ENCODE measurements around the gene CCDC69. TPM values are rescaled to one million over a fixed set of nuclear protein-coding genes. Genes with fewer than 3 reads are reported as not detected.

The CCDC69 gene
- total RNA-seq, 1 donor from 2014 or later: 1.2 TPM

GRCh38 chr5:151216781-151217180 lies 7.1 kb downstream of the CCDC69 start:
- DNase-seq (ENCODE audit: low spot score): no peak
- Mint-ChIP-seq H3K9me3 (ENCODE audit: unreplicated experiment) (no peaks in the 10 kb centered on the region), H3K27ac (ENCODE audit: unreplicated experiment) (no peak overlapping the region), H3K36me3 (ENCODE audit: low read depth, unreplicated experiment) (no peaks in the 10 kb centered on the region), H3K27me3 (ENCODE audit: unreplicated experiment) (peaks cover 12% of the 10 kb centered on the region), H3K4me3 (ENCODE audit: unreplicated experiment) (no peak overlapping the region), H3K4me1 (ENCODE audit: unreplicated experiment) (no peaks in the 10 kb centered on the region)
- no peak for TF ChIP-seq CTCF (IDR thresholded peaks at IDR 0.05; ENCODE audit: unreplicated experiment)

- H3K27me3 Mint-ChIP-seq (ENCODE audit: unreplicated experiment): peaks cover 6% of the 10 kb centered on the region
- H3K27ac Mint-ChIP-seq (ENCODE audit: unreplicated experiment): no peak overlapping the region
- H3K9me3 Mint-ChIP-seq (ENCODE audit: unreplicated experiment): no peaks in the 10 kb centered on the region
- no peak for TF ChIP-seq CTCF (IDR thresholded peaks at IDR 0.05; ENCODE audit: unreplicated experiment)
- H3K4me1 Mint-ChIP-seq (ENCODE audit: unreplicated experiment): no peaks in the 10 kb centered on the region
- no peak for DNase-seq (ENCODE audit: low spot score)
- no peak overlapping the region for H3K4me3 Mint-ChIP-seq (ENCODE audit: unreplicated experiment)
- H3K36me3 Mint-ChIP-seq (ENCODE audit: low read depth, unreplicated experiment): no peaks in the 10 kb centered on the region
Observed at GRCh38 chr5:151215546-151215880, 8.4 kb downstream of the CCDC69 start.

- no peak for DNase-seq (ENCODE audit: low spot score)
- no peaks in the 10 kb centered on the region for H3K36me3 Mint-ChIP-seq (ENCODE audit: low read depth, unreplicated experiment)
Observed at GRCh38 chr5:151214614-151215545, 9.0 kb downstream of the CCDC69 start.

GRCh38 chr5:151213803-151214613 lies 9.9 kb downstream of the CCDC69 start:
- Mint-ChIP-seq H3K9me3 (ENCODE audit: unreplicated experiment) (no peaks in the 10 kb centered on the region), H3K27me3 (ENCODE audit: unreplicated experiment) (peaks cover 2% of the 10 kb centered on the region), H3K4me3 (ENCODE audit: unreplicated experiment) (no peak overlapping the region), H3K36me3 (ENCODE audit: low read depth, unreplicated experiment) (no peaks in the 10 kb centered on the region), H3K4me1 (ENCODE audit: unreplicated experiment) (no peaks in the 10 kb centered on the region), H3K27ac (ENCODE audit: unreplicated experiment) (no peak overlapping the region)
- no peak for TF ChIP-seq CTCF (IDR thresholded peaks at IDR 0.05; ENCODE audit: unreplicated experiment)
- DNase-seq (ENCODE audit: low spot score): no peak

More at GRCh38 chr5:151214614-151215545, 9.0 kb downstream of the CCDC69 start:
- Mint-ChIP-seq H3K27ac (ENCODE audit: unreplicated experiment) (no peak overlapping the region), H3K4me3 (ENCODE audit: unreplicated experiment) (no peak overlapping the region), H3K4me1 (ENCODE audit: unreplicated experiment) (no peaks in the 10 kb centered on the region), H3K9me3 (ENCODE audit: unreplicated experiment) (no peaks in the 10 kb centered on the region), H3K27me3 (ENCODE audit: unreplicated experiment) (peaks cover 6% of the 10 kb centered on the region)
- no peak for TF ChIP-seq CTCF (IDR thresholded peaks at IDR 0.05; ENCODE audit: unreplicated experiment)

Data from endothelial cell (in vitro differentiated cells).